Common myeloid progenitor, CD34-positive (primary cell): ENCODE results near the gene WWOX.

Experiments
- CTCF ChIA-PET: fragments of 350-600 bp; sonication (Branson Sonifier 250); formaldehyde crosslinking; loops from one replicate; lab custom pipeline; 2021; ENCODE audit warnings: antibody characterized with exemption; lab: Charles Lee
- POLR2A ChIA-PET: fragments of 350-600 bp; sonication (Branson Sonifier 250); formaldehyde crosslinking; loops from one replicate; lab custom pipeline; 2021; ENCODE audit warnings: antibody characterized with exemption; lab: Charles Lee
- DNase-seq, 3 donors: peaks; one replicate each; pipeline versions ENCODE4 v3.0.0 to v3.0.0-alpha.2; 2013
- H3K27ac ChIP-seq, 2 experiments: 1 replicate in 1 of 2; 2 replicates in 1 of 2; pipeline ENCODE4 v1.7.0; 2013; ENCODE audit warnings: inconsistent platforms in 2 of 2, low read length in 2 of 2, mild to moderate bottlenecking in 2 of 2, low read depth in 1 of 2, moderate library complexity in 1 of 2; ENCODE audit not compliant: severe bottlenecking in 2 of 2, insufficient read depth in 1 of 2, poor library complexity in 1 of 2
- H3K27me3 ChIP-seq, 5 experiments: replicated peaks in 2 of 5; 1 replicate in 3 of 5; 2 replicates in 2 of 5; pipeline versions ENCODE4 v1.6.1 to v1.7.0; 2013; ENCODE audit warnings: low read length in 4 of 5, mild to moderate bottlenecking in 2 of 5, moderate library complexity in 2 of 5, inconsistent platforms in 1 of 5; ENCODE audit not compliant: insufficient read depth in 5 of 5, control insufficient read depth in 4 of 5
- H3K36me3 ChIP-seq, 4 experiments: 1 replicate in 2 of 4; 2 replicates in 2 of 4; pipeline versions ENCODE4 v1.6.1 to v1.7.0; 2013; ENCODE audit warnings: low read length in 3 of 4, control low read depth in 1 of 4, mild to moderate bottlenecking in 1 of 4; ENCODE audit not compliant: control insufficient read depth in 4 of 4, insufficient read depth in 4 of 4
- H3K4me1 ChIP-seq, 4 experiments: 1 replicate in 3 of 4; 2 replicates in 1 of 4; pipeline versions ENCODE4 v1.6.1 to v1.7.1; 2013; ENCODE audit warnings: low read length in 3 of 4, mild to moderate bottlenecking in 3 of 4, control low read depth in 1 of 4, inconsistent platforms in 1 of 4, moderate library complexity in 1 of 4; ENCODE audit not compliant: control insufficient read depth in 4 of 4, insufficient read depth in 4 of 4; ENCODE audit errors: control extremely low read depth in 1 of 4
- H3K4me3 ChIP-seq, 7 experiments: 1 replicate in 4 of 7; 2 replicates in 3 of 7; pipeline versions ENCODE4 v1.5.1 to v1.7.0; 2013; ENCODE audit warnings: mild to moderate bottlenecking in 7 of 7, low read length in 6 of 7, moderate library complexity in 6 of 7, inconsistent platforms in 2 of 7, low read depth in 2 of 7, control low read depth in 1 of 7; ENCODE audit not compliant: insufficient read depth in 4 of 7, control insufficient read depth in 1 of 7; ENCODE audit errors: extremely low read depth in 1 of 7
- H3K9me3 ChIP-seq, 5 experiments: 1 replicate in 4 of 5; 2 replicates in 1 of 5; pipeline versions ENCODE4 v1.6.1 to v1.7.1; 2013; ENCODE audit warnings: low read length in 4 of 5, mild to moderate bottlenecking in 2 of 5, inconsistent platforms in 1 of 5, low read depth in 1 of 5, moderate library complexity in 1 of 5; ENCODE audit not compliant: control insufficient read depth in 4 of 5, insufficient read depth in 2 of 5; ENCODE audit errors: control extremely low read depth in 1 of 5
- WGBS: methylation state at CpG from one replicate; pipeline ENCODE4 v1.1.5; 2013; ENCODE audit not compliant: insufficient coverage; 5-methylcytosine and 5-hydroxymethylcytosine counted together

WWOX gene

DNA sequence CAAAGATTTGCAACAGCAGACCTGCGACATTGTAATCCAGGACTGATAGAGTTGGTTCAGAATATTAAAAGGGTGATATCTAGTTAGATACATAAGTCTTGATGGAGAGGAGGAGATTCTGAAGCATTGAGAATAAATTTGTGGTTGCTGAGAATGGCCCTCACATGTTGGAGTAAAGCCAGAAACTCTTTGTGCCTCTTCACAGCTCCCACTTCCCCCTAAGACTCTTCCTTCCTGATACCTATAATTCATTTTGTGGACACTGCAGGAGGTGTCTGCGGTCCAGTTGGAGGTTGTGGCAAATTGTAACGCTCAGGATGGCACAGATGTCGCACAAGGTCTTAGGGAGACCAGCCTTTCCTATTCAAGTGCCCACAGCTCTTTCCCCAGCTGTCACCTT, 17.5 kb downstream of the WWOX start:
- ChIA-PET CTCF (interaction anchor here (1.3 kb wide), 2 partner anchors 13 to 18 kb away, joined by 5 read pairs; partner anchors contain the start of gene WWOX), POLR2A (interaction anchor here (1.7 kb wide), 1 partner anchor 17 kb away, joined by 5 read pairs; the partner anchor contains the start of gene WWOX)
- H3K9me3 ChIP-seq, result no peaks in the 10 kb centered on the region
- H3K36me3 ChIP-seq, result peaks cover 3 to 38% (median 22%) of the 10 kb centered on the region in 4 experiments
- WGBS, result 19% methylated on average over 3 of the region's 4 CpGs
- peak overlapping the region in 1 of 7 experiments; percentile 34 for H3K4me3 ChIP-seq
- H3K4me1 ChIP-seq, result peaks cover 12 to 20% (median 16%) of the 10 kb centered on the region in 4 experiments
- no peaks in the 10 kb centered on the region for H3K27me3 ChIP-seq
- no peak overlapping the region for H3K27ac ChIP-seq
- peak in 2 of 3 donors; percentile 50 to 58 for DNase-seq

DNA sequence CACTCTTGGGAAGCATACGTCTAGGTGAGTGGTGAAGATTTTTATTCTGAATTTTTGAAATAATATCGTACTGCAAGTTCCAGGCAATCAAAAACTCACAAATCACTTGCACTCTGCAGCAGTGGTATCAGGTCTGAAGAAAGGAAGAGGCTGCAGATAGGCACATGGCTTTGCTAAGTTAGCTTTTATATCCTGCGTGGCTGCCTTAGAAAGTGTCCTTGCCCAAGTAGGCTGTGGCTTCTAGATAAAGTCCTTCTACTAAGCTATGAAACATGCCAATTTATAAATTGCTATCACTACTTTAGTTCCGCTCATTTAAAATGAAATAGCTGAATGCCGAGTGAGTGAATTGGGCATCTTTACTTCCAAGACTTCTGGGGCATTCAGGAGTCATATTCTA, 17.9 kb downstream of the WWOX start:
- Histone ChIP-seq H3K4me3 (peak overlapping the region in 1 of 7 experiments; percentile 34), H3K27ac (no peak overlapping the region), H3K27me3 (no peaks in the 10 kb centered on the region), H3K9me3 (no peaks in the 10 kb centered on the region), H3K4me1 (peaks cover 12 to 20% (median 16%) of the 10 kb centered on the region in 4 experiments), H3K36me3 (peaks cover 0 to 38% (median 19%) of the 10 kb centered on the region in 4 experiments)
- no CpG with 5 or more reads among the region's 5 CpGs for WGBS
- CTCF ChIA-PET, result interaction anchor here (1.3 kb wide), 2 partner anchors 13 to 18 kb away, joined by 5 read pairs; partner anchors contain the start of gene WWOX
- POLR2A ChIA-PET, result interaction anchor here (1.7 kb wide), 1 partner anchor 18 kb away, joined by 5 read pairs; the partner anchor contains the start of gene WWOX
- peak in 2 of 3 donors; percentile 55 to 76 for DNase-seq

DNA sequence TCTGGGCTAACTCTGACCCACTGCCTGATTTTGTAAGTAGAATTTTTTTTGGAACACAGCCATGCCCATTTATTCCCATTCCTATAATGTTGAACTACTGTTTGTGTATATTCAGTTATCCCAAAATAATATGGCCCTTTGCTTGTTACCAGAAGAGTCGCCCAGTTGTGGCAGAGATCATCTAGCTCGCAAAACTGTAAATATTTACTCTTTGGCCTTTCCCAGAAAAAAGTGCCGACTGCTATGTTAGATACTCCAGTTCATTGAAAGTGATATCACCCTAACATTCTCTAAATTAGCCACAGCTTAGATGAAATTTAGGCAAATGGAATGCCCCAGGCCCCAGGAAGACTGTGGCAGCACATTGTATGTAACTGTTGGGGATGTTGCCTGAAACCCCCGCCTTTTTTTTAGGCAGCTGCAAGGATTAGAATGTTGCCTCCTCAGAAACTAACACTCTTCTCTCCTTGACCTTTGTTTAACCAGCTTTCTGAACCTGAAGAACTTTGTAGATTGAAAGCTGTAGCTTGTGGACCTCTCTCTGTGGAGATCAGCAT, 19.1 kb downstream of the WWOX start:
- H3K4me3 ChIP-seq, result no peak overlapping the region
- POLR2A ChIA-PET, result no interaction called here
- H3K27ac ChIP-seq, result no peak overlapping the region
- CTCF ChIA-PET, result interaction anchor here (0.9 kb wide), 1 partner anchor 14 kb away, joined by 3 read pairs; no protein-coding TSS in a partner anchor
- DNase-seq, result no peak
- H3K36me3 ChIP-seq, result peaks cover 0 to 30% (median 17%) of the 10 kb centered on the region in 4 experiments
- H3K9me3 ChIP-seq, result no peaks in the 10 kb centered on the region
- 96% methylated on average over 3 of the region's 4 CpGs for WGBS
- no peaks in the 10 kb centered on the region for H3K27me3 ChIP-seq
- H3K4me1 ChIP-seq, result peaks cover 12 to 23% (median 16%) of the 10 kb centered on the region in 4 experiments

DNA sequence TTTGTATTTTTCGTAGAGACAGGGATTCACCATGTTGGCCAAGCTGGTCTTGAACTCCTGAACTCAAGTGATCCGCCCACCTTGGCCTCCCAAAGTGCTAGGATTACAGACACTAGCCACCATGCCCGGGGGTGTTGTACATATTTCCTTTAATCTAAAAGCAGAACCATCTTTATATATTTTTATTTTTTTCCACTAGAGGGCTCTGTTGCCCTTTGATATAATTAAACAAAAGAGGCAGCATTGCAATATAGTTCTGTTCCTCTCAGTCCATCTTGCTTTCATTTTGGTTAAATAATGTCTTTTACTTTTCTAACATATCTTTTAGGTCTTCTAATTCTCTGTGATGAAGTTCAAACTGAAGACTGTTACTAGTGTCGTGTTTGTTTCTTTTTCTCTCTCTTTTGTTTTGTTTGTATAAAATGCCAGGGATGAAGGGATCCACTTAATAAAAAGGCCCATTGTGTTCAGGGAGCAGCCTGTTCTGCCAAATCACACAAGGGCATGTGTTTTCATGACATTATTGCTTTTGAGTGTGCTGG, 23.4 kb downstream of the WWOX start:
- Histone ChIP-seq H3K27me3 (no peaks in the 10 kb centered on the region), H3K9me3 (no peaks in the 10 kb centered on the region), H3K4me1 (peaks cover 1 to 8% (median 3%) of the 10 kb centered on the region in 4 experiments), H3K4me3 (peak overlapping the region in 1 of 7 experiments; percentile 26), H3K27ac (no peak overlapping the region), H3K36me3 (peaks cover 2 to 21% (median 11%) of the 10 kb centered on the region in 4 experiments)
- WGBS, result 58% methylated on average over 2 of the region's 4 CpGs
- ChIA-PET POLR2A (interaction anchor here (0.6 kb wide), 1 partner anchor 25 kb away, joined by 8 read pairs; no protein-coding TSS in a partner anchor), CTCF (interaction anchor here (0.7 to 0.8 kb wide), 4 partner anchors 10 to 113 kb away, joined by 3 to 4 read pairs (median 4); no protein-coding TSS in a partner anchor)
- DNase-seq, result peak; percentile 64 to 75 (median 75)

DNA sequence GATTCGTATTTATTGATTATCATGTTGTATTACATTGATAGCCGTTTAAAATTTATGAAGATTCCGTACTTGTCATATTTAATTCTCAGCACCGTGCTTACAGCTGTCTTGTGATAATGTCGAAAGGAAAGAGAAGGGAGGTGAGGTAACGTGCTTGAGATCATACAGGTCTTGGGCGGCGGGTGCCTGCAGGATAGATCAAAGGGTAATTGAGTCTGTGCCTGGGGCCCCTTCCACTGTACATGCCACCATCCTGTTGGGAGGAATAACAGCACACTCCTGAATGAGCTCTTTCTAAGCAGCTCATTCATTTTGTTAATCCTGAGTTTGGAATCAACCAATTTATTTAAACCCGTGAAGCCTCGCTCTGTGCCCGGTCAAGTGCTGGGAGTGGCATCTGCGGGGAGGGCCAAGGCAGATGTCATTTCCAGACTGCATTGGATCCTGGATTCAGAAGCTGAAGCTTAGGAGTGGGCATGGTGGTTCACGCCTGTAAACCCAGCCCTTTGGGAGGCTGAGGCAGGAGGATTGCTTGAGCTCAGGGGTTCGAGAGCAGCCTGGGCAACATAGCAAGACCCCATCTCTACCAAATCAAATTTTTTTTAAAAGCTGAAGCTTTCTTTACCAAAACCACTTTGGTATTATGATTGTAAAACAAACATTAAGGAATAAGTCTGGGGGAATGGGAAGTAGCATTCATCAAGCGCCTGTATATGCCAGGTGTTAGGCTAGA, 25.8 kb downstream of the WWOX start:
- POLR2A ChIA-PET, result no interaction called here
- Histone ChIP-seq H3K9me3 (peaks cover 0 to 2% (median 0%) of the 10 kb centered on the region in 5 experiments), H3K4me1 (peaks cover 0 to 3% (median 0%) of the 10 kb centered on the region in 4 experiments), H3K4me3 (no peak overlapping the region), H3K36me3 (peaks cover 0 to 16% (median 4%) of the 10 kb centered on the region in 4 experiments), H3K27me3 (no peaks in the 10 kb centered on the region), H3K27ac (no peak overlapping the region)
- DNase-seq, result no peak
- WGBS, result 97% methylated on average over 7 of the region's 15 CpGs
- CTCF ChIA-PET, result interaction anchor here (1.2 to 1.4 kb wide), 2 partner anchors 8 to 1959 kb away, joined by 3 to 6 read pairs; no protein-coding TSS in a partner anchor

DNA sequence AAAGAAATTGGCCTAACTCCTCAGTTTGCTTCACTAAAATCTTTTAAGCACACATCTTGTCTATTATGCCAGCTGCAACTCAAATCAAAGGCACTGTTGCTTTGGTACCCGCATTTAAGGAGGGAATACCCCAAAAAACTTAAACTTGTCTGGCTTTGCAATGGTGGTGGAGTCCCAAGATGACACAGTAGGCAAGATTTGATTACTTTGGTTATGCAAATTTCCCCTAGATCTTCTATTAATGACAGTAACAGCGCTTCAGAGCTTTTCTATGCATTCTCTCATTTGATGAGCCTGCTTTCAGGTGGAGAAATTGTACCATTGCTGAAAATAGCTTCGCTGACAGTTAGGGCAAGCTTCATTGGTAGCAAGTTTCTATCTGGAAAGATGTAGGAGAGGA, 27.2 kb downstream of the WWOX start:
- H3K4me1 ChIP-seq, result peaks cover 0 to 3% (median 0%) of the 10 kb centered on the region in 4 experiments
- H3K4me3 ChIP-seq, result no peak overlapping the region
- 93% methylated on average over 3 of the region's 3 CpGs for WGBS
- H3K9me3 ChIP-seq, result peaks cover 0 to 2% (median 0%) of the 10 kb centered on the region in 5 experiments
- peaks cover 0 to 19% (median 10%) of the 10 kb centered on the region in 4 experiments for H3K36me3 ChIP-seq
- ChIA-PET CTCF (no interaction called here), POLR2A (no interaction called here)
- no peak for DNase-seq
- H3K27ac ChIP-seq, result no peak overlapping the region
- H3K27me3 ChIP-seq, result no peaks in the 10 kb centered on the region
